Activated CD4-positive, alpha-beta T cell treated with anti-CD3 and anti-CD28 coated beads for 36 hours (primary cell): ENCODE results near the gene GPX4. TPM values are rescaled to one million over a fixed set of nuclear protein-coding genes. Genes with fewer than 3 reads are reported as not detected.

Source experiments
- ATAC-seq: fragments of 200-7000 bp; cut with Tn5 transposase; one replicate; pipeline ENCODE4 v1.10.0; 2021; ENCODE audit warnings: mild to moderate bottlenecking, moderate library complexity
- CTCF ChIA-PET: fragments of 350-600 bp; sonication (Branson Sonifier 250); formaldehyde crosslinking; loops from one replicate; lab custom pipeline; 2021; ENCODE audit warnings: antibody characterized with exemption; lab: Charles Lee
- POLR2A ChIA-PET: fragments of 350-600 bp; sonication (Branson Sonifier 250); formaldehyde crosslinking; loops from one replicate; lab custom pipeline; 2021; ENCODE audit warnings: antibody characterized with exemption, inconsistent platforms; lab: Charles Lee
- DNase-seq: peaks from one replicate; pipeline ENCODE4 v3.0.0-alpha.2; 2020
- H3K27ac Mint-ChIP-seq: one replicate; pipeline ENCODE4 v1.8.0; 2021; ENCODE audit warnings: mixed read lengths
- H3K27me3 Mint-ChIP-seq: one replicate; pipeline ENCODE4 v1.8.0; 2021; ENCODE audit warnings: mixed read lengths
- H3K36me3 Mint-ChIP-seq: one replicate; pipeline ENCODE4 v1.8.0; 2021; ENCODE audit warnings: low read depth, mixed read lengths
- H3K4me1 Mint-ChIP-seq: one replicate; pipeline ENCODE4 v1.8.0; 2021; ENCODE audit warnings: mixed read lengths
- H3K4me3 Mint-ChIP-seq: one replicate; pipeline ENCODE4 v1.8.0; 2021; ENCODE audit warnings: mild to moderate bottlenecking, moderate library complexity, mixed read lengths
- H3K9me3 Mint-ChIP-seq: one replicate; pipeline ENCODE4 v1.8.0; 2021; ENCODE audit warnings: low read depth, mixed read lengths
- intact Hi-C, 2 experiments: fragments of 100-400 bp; cut with DNase I in 1 of 2; cut with micrococcal nuclease in 1 of 2; formaldehyde crosslinking; loops; one replicate each; pipeline versions ENCODE4 v1.14.2 to v1.15.1; 2022 to 2024; cut with DNase I, micrococcal nuclease
- total RNA-seq, 2 experiments: library from RNA; stranded (reverse); gene quantifications; one replicate each; pipeline ENCODE4 v1.2.3, GENCODE V29; 2021

The GPX4 gene
- total RNA-seq, 2 experiments from 2014 or later: 192 to 218 TPM

DNA sequence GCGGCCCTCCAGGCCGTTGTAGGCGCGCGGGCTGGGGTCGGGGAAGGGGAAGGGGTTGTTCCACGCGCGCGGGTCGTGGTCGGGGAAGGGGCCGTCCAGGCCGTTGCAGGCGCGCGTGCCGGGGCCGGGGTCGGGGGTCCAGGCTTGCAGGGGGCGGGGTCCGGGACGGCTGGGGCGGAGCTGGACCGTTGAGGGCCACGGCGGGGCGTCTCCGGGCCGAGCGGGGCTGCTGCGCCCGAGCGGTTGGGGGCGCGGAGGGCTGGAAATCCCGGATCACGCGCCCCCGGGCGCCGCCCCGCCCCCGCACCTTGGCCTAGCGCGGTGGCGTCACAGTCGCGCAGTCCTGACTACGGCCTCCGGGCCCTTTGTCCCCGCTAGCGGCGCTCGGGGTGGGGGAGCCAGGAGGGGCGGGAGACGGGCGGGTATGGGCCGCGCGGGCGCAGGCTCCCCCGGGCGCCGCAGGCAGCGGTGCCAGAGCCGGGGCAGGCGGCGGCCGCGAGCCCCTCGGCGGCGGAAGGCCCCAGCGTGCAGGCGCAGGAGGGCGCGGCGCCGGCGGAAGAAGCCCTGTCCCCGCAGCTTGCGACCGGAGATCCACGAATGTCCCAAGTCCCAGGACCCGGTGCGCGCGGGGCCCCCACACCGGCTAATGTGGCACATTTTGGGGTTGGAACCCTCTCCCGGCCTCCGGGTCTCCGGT, 665 bp downstream of the GPX4 start:
- Mint-ChIP-seq H3K4me3 (peak overlapping the region; percentile 71), H3K9me3 (peaks cover 4% of the 10 kb centered on the region), H3K27me3 (no peaks in the 10 kb centered on the region), H3K27ac (no peak overlapping the region), H3K4me1 (peaks cover 45% of the 10 kb centered on the region), H3K36me3 (peaks cover 9% of the 10 kb centered on the region)
- intact Hi-C loops: loop anchor here (1.0 to 5.0 kb wide), 5 partner anchors 22 to 101 kb away; partner anchors contain the start of genes ARHGAP45 (in 2 of the 2) and STK11 (in 1 of the 2)
- ChIA-PET CTCF (no interaction called here), POLR2A (no interaction called here)
- ATAC-seq: peak; percentile 14
- peak; percentile 86 for DNase-seq

DNA sequence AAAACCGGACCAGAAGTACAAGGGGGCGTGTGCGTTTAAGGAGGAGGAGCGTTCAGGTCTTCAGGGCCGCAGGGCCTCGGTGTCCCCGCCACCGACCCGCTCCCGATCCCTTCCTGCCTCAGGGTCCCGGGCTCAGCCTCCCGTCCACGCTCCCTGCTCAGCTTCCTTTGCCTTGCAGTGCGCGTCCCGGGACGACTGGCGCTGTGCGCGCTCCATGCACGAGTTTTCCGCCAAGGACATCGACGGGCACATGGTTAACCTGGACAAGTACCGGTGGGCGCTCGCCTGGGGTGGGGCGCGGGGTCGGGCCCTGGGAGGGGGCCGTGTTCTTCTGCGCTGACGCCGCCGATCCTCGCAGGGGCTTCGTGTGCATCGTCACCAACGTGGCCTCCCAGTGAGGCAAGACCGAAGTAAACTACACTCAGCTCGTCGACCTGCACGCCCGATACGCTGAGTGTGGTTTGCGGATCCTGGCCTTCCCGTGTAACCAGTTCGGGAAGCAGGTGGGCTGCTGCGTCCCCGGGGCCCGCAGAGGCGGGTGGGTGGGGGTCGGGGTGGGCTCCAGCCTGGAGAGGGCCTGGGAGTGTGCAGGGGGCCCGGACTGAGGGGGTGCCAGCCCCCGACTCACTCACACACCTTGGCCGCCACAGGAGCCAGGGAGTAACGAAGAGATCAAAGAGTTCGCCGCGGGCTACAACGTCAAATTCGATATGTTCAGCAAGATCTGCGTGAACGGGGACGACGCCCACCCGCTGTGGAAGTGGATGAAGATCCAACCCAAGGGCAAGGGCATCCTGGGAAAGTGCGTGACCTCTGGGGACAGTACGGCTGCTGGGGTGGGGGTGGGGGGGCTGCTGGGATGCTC, 1.4 kb downstream of the GPX4 start:
- intact Hi-C loops: no loop called here
- H3K4me1 Mint-ChIP-seq: peaks cover 37% of the 10 kb centered on the region
- ATAC-seq (no peak), DNase-seq (no peak)
- H3K27me3 Mint-ChIP-seq: no peaks in the 10 kb centered on the region
- peak overlapping the region; percentile 71 for H3K4me3 Mint-ChIP-seq
- no peaks in the 10 kb centered on the region for H3K9me3 Mint-ChIP-seq
- ChIA-PET POLR2A (interaction anchor here (0.6 kb wide), 2 partner anchors 29 to 98 kb away, joined by 5 to 9 read pairs; no protein-coding TSS in a partner anchor), CTCF (no interaction called here)
- H3K27ac Mint-ChIP-seq: no peak overlapping the region
- peaks cover 13% of the 10 kb centered on the region for H3K36me3 Mint-ChIP-seq

DNA sequence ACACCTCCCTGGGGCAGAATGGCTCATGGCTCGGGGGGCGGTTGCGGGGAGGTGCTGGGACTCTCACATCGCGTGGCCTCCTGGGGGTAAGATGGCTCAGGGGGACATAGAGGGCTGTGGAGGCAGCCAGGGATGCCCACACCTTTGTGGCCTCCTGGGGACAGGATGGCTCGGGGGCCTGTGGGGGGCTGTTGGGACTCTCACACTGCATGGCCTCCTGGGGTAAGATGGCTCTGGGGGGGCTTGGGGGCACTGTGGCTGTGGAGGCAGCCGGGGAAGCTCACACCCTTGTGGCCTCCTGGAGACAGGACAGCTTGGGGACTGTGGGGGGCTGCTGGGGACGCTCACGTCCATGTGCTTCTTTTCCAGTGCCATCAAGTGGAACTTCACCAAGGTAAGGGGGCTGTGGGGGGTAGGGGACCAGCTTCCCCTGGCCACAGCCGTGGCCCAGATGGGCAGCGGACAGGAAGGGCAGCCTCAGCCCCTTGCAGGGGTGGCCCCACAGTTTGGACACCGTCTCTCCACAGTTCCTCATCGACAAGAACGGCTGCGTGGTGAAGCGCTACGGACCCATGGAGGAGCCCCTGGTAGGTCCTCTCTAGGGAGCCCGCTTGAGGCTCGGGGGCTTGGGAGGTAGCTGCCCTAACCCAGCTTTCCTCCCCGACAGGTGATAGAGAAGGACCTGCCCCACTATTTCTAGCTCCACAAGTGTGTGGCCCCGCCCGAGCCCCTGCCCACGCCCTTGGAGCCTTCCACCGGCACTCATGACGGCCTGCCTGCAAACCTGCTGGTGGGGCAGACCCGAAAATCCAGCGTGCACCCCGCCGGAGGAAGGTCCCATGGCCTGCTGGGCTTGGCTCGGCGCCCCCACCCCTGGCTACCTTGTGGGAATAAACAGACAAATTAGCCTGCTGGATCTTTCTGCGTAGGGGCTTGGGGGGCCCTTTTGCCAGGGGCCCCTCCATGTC, 2.4 kb downstream of the GPX4 start:
- no peak for DNase-seq
- no peaks in the 10 kb centered on the region for H3K9me3 Mint-ChIP-seq
- ChIA-PET POLR2A (interaction anchor here (0.6 kb wide), 1 partner anchor 97 kb away, joined by 9 read pairs; no protein-coding TSS in a partner anchor), CTCF (no interaction called here)
- H3K4me3 Mint-ChIP-seq: peak overlapping the region; percentile 52
- peaks cover 34% of the 10 kb centered on the region for H3K4me1 Mint-ChIP-seq
- no peaks in the 10 kb centered on the region for H3K27me3 Mint-ChIP-seq
- H3K27ac Mint-ChIP-seq: no peak overlapping the region
- ATAC-seq: no peak
- intact Hi-C loops: no loop called here
- H3K36me3 Mint-ChIP-seq: peaks cover 15% of the 10 kb centered on the region

DNA sequence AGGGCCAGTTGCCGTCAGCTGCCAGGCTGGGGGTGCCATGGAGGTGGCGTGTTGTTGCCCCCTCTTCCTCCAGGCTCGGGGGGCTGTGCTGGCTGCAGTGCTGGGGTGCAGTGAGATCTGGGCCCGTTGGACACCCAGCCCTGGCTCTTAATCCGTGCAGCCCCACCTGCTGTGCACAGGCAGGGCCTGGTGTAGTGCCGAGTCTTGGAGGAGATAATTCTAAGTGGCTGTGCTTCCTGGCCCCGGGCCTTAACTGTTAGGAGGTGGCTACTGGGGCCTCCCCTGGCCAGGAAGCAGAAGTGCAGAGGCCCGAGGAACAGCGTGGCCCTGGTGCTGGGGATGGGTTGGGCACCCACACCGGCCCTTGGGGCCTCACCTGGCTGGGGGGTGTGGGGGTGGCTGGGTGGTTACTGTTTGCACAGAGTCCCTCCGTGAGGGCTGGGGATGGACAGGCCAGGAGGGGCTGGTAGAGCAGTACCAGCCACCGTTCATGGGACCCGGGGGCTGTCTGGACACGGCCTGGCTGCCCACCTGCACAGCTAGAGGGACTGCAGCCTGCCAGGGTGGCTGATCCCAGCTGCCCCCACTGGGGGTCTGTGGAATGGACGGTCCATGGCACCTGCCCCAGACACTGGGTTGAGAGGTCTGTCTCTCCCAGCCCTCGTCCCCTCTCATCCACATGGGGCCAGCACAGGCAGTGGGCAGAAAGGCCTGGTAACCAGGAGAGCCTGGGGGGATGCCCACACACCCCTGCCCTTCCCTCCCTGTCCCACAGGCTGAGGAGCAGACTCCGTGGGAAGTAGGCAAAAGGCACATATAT, 3.3 kb downstream of the GPX4 start:
- H3K27ac Mint-ChIP-seq: peak overlapping the region; percentile 37
- ChIA-PET POLR2A (no interaction called here), CTCF (interaction anchor here (0.6 kb wide), 1 partner anchor 137 kb away, joined by 3 read pairs; no protein-coding TSS in a partner anchor)
- H3K27me3 Mint-ChIP-seq: no peaks in the 10 kb centered on the region
- intact Hi-C loops: no loop called here
- no peaks in the 10 kb centered on the region for H3K9me3 Mint-ChIP-seq
- H3K36me3 Mint-ChIP-seq: peaks cover 15% of the 10 kb centered on the region
- ATAC-seq (no peak), DNase-seq (peak; percentile 43)
- H3K4me1 Mint-ChIP-seq: peaks cover 25% of the 10 kb centered on the region
- no peak overlapping the region for H3K4me3 Mint-ChIP-seq

DNA sequence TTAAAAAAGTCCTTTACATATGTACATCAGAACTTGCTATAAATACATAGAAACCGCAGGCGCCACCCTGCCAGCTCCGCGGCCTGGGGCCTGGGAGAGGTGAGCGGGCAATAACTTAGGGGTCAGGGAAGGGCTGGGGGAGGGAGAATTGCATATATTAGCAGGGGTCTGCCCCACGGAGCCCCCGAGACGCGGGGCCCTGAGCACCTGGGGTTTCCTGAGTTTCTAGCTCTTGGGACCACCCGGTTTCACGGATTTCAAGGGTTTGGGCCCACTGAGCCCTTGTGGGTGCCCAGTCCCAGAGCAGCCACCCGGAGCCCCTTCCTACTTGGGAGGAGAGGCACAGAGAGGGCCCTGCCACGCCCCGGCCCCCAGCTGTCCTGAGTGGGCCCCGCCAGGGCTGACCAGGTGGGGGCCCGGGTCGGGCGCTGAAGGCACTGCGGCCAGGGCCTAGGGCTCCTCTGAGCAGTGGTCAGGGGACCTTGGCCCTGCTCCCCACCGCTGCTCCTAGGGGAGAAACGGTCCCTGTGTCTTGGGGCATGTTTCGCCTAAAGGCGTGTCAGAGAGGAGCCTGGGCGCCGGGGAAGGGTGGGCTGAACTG, 4.0 kb downstream of the GPX4 start:
- Mint-ChIP-seq H3K36me3 (peaks cover 15% of the 10 kb centered on the region), H3K4me1 (peaks cover 19% of the 10 kb centered on the region), H3K9me3 (no peaks in the 10 kb centered on the region), H3K4me3 (no peak overlapping the region), H3K27ac (no peak overlapping the region), H3K27me3 (no peaks in the 10 kb centered on the region)
- ATAC-seq: no peak
- ChIA-PET POLR2A (interaction anchor here (0.6 kb wide), 1 partner anchor 167 kb away, joined by 3 read pairs; the partner anchor contains the start of gene FAM174C), CTCF (interaction anchor here (0.6 kb wide), 1 partner anchor 137 kb away, joined by 3 read pairs; no protein-coding TSS in a partner anchor)
- intact Hi-C loops: no loop called here
- no peak for DNase-seq

DNA sequence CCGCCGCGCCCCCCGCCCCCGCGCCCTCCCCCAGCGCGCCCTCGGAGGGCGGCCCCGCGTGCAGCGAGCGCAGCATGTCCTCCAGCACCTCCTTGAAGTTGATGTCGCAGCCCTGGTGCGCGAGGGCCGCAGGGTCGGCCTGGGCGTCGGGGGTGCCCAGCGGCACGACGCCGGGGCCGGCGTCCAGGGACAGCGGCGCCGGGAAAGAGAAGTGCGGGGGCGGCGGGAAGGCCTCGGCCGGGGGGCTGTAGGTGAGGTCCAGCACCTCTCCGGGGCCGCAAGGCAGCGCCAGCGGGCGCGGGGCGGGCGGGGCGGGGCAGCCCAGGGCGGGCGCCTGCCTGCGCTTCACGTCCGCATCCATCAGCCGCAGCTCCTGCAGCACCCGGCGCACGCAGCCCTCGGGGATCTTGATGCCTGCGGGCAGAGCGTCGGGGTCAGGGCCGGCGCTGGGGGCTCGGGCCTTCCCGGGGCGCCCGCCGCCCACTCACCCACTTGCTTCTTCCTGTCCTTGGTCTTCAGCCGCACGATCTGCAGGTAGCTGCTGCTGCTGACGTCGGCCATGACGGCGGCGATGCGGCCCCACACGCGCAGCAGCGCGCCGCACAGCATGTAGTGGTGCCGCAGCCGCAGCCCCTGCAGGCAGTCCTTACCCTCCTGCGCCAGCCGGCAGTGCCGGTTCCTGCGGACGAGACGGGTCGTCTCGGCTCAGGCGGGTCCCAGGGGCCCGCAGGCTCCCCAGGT, 4.7 kb downstream of the GPX4 start:
- no peak for ATAC-seq
- no peak overlapping the region for H3K4me3 Mint-ChIP-seq
- peaks cover 12% of the 10 kb centered on the region for H3K4me1 Mint-ChIP-seq
- H3K27me3 Mint-ChIP-seq: no peaks in the 10 kb centered on the region
- ChIA-PET CTCF (no interaction called here), POLR2A (interaction anchor here (0.6 kb wide), 1 partner anchor 167 kb away, joined by 3 read pairs; the partner anchor contains the start of gene FAM174C)
- no peaks in the 10 kb centered on the region for H3K9me3 Mint-ChIP-seq
- intact Hi-C loops: no loop called here
- DNase-seq: no peak
- peaks cover 18% of the 10 kb centered on the region for H3K36me3 Mint-ChIP-seq
- no peak overlapping the region for H3K27ac Mint-ChIP-seq

DNA sequence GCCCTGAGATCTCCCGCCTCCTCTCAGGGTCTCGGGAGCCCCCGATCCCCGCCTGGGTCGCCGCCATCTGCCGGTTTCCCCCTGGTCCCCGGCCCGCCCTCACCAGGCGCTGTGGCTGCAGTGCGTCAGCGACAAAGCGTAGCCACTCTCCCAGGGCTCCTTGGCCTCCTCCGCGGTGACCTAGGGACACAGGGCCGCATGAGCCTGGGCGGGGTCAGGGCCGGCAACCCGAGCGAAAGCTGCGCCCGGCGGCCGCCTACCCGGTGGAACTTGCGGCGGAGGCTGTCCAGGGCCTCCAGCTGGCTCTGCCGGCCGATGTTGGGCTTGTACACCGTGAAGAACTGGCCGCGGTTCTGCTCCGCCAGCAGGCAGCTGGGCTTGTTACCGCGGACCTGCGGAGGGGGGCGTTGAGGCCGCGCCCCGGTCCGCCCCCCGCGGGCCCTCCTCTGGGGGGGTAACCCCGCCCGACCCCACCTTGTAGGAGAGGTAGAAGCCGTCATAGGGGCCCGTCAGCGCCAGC, 5.3 kb downstream of the GPX4 start:
- ChIA-PET CTCF (interaction anchor here (0.6 kb wide), 1 partner anchor 89 kb away, joined by 3 read pairs; no protein-coding TSS in a partner anchor), POLR2A (interaction anchor here (0.6 kb wide), 1 partner anchor 758 kb away, joined by 6 read pairs; no protein-coding TSS in a partner anchor)
- H3K27ac Mint-ChIP-seq: no peak overlapping the region
- intact Hi-C loops: no loop called here
- H3K27me3 Mint-ChIP-seq: no peaks in the 10 kb centered on the region
- peaks cover 10% of the 10 kb centered on the region for H3K4me1 Mint-ChIP-seq
- ATAC-seq (no peak), DNase-seq (no peak)
- no peak overlapping the region for H3K4me3 Mint-ChIP-seq
- H3K36me3 Mint-ChIP-seq: peaks cover 18% of the 10 kb centered on the region
- H3K9me3 Mint-ChIP-seq: no peaks in the 10 kb centered on the region

DNA sequence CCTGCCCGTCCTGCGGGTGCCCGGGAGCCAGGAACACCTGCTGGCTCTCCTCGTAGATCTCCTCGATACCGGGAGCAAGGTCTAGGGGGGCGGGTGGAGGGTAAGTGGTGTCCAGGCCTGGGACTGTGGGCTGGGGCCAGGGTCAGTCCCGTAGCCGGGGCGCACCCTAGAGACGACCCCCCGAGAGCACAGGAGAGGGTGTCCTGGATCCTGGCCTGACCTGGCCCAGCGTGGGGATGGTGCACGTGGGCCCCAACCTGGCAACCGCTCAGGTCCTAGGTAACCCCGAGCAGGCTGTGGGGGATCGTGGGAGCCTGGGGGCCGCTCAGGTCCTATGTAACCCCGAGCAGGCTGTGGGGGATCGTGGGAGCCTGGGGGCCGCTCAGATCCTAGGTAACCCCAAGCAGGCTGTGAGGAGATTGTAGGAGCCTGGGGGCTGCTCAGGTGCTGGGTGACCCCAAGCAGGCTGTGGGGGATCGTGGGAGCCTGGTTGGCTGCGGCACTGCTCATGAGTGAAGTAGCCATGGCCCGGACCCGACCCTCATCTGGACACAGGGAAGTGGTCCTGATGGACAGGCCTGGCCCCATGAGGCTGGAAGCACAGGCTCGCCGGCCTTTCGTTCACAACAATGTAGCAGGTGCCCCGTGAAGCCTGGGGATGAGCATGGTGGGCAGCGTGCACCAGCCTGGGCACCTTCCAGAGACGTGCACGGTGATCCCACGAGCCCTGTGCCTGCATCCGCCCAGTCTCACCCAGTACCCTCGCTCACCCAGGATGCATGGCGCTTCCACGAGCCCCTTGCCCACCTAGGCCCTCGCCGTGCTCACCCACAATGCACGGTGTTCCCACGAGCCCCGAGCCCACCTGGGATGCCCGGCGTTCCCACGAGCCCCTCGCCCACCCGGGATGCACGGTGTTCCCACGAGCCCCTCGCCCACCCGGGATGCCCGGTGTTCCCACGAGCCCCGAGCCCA, 6.2 kb downstream of the GPX4 start:
- DNase-seq (no peak), ATAC-seq (no peak)
- Mint-ChIP-seq H3K27ac (no peak overlapping the region), H3K9me3 (no peaks in the 10 kb centered on the region), H3K4me1 (peaks cover 10% of the 10 kb centered on the region), H3K36me3 (peaks cover 18% of the 10 kb centered on the region), H3K27me3 (no peaks in the 10 kb centered on the region), H3K4me3 (no peak overlapping the region)
- ChIA-PET POLR2A (interaction anchor here (0.6 kb wide), 1 partner anchor 757 kb away, joined by 6 read pairs; no protein-coding TSS in a partner anchor), CTCF (interaction anchor here (0.6 kb wide), 1 partner anchor 88 kb away, joined by 3 read pairs; no protein-coding TSS in a partner anchor)
- intact Hi-C loops: loop anchor here (5.0 kb wide), 1 partner anchor 82 kb away; no protein-coding TSS in a partner anchor
